IMR-90 (cell line): ENCODE data around the gene TNP1. TPM values are rescaled to one million over a fixed set of nuclear protein-coding genes. Genes with fewer than 3 reads are reported as not detected.

Experiments
- ATAC-seq: fragments of 200-7000 bp; cut with Tn5 transposase; 2 replicates; pipeline ENCODE4 v1.9.1; 2020; ENCODE audit warnings: low read depth, mild to moderate bottlenecking, moderate library complexity
- BruUV-seq: library from RNA; stranded (reverse); fragments of 400-500 nt; replicated peaks from 2 replicates; lab custom pipeline; 2021; lab: Mats Ljungman, UMichigan
- CTCF ChIA-PET: fragments of 300-600 bp; formaldehyde crosslinking; extraction: SDS; loops from one replicate; lab custom pipeline; 2021; ENCODE audit warnings: antibody characterized with exemption; lab: Yijun Ruan, JAX
- POLR2A ChIA-PET: fragments of 300-600 bp; sonication (Branson Sonifier 250); formaldehyde crosslinking; loops from one replicate; lab custom pipeline; 2022; ENCODE audit warnings: antibody characterized with exemption; ENCODE audit not compliant: unreplicated experiment; lab: Charles Lee
- DNase-seq: peaks from one replicate; pipeline ENCODE4 v3.0.0; 2013
- H2AFZ ChIP-seq: replicated peaks from 2 replicates; pipeline ENCODE3; 2013; ENCODE audit warnings: low read length, mild to moderate bottlenecking; ENCODE audit not compliant: poor library complexity
- H2AK5ac ChIP-seq: 2 replicates; pipeline ENCODE4 v1.6.1; 2013; ENCODE audit warnings: low read depth, low read length, inconsistent platforms
- H2AK9ac ChIP-seq: replicated peaks from 2 replicates; pipeline ENCODE3; 2013; ENCODE audit warnings: mild to moderate bottlenecking, low read depth, low read length, moderate library complexity; ENCODE audit not compliant: poor library complexity
- H2BK120ac ChIP-seq: 2 replicates; pipeline ENCODE4 v1.6.1; 2013; ENCODE audit warnings: low read depth, low read length, inconsistent platforms
- H2BK15ac ChIP-seq: 3 replicates; pipeline ENCODE4 v1.6.1; 2013; ENCODE audit warnings: low read depth, low read length, inconsistent platforms
- H2BK20ac ChIP-seq: 2 replicates; pipeline ENCODE4 v1.6.1; 2013; ENCODE audit warnings: low read depth, mild to moderate bottlenecking, inconsistent platforms, low read length, moderate library complexity
- H2BK5ac ChIP-seq: 2 replicates; pipeline ENCODE4 v1.6.1; 2013; ENCODE audit warnings: mild to moderate bottlenecking, low read depth, low read length, inconsistent platforms; ENCODE audit not compliant: poor library complexity, severe bottlenecking
- H3K14ac ChIP-seq: replicated peaks from 2 replicates; pipeline ENCODE4 v1.6.1; 2013; ENCODE audit warnings: low read depth, low read length, inconsistent platforms
- H3K18ac ChIP-seq: 2 replicates; pipeline ENCODE4 v1.6.1; 2013; ENCODE audit warnings: low read depth, low read length, control low read depth
- H3K23ac ChIP-seq: 2 replicates; pipeline ENCODE4 v1.6.1; 2013; ENCODE audit warnings: low read depth, low read length, inconsistent platforms
- H3K27ac ChIP-seq: 2 replicates; pipeline ENCODE4 v1.5.1; 2013; ENCODE audit warnings: mild to moderate bottlenecking, control low read depth, low read length; ENCODE audit not compliant: insufficient read depth
- H3K27me3 ChIP-seq: 2 replicates; pipeline ENCODE4 v1.6.1; 2013; ENCODE audit warnings: low read length; ENCODE audit not compliant: control insufficient read depth, insufficient read depth
- H3K36me3 ChIP-seq: 2 replicates; pipeline ENCODE4 v1.6.1; 2013; ENCODE audit warnings: low read length, mixed read lengths; ENCODE audit not compliant: control insufficient read depth, insufficient read depth
- H3K4ac ChIP-seq: 2 replicates; pipeline ENCODE4 v1.6.1; 2013; ENCODE audit warnings: low read depth, low read length, inconsistent platforms
- H3K4me1 ChIP-seq: 2 replicates; pipeline ENCODE4 v1.6.1; 2013; ENCODE audit warnings: low read length, mixed read lengths; ENCODE audit not compliant: control insufficient read depth, insufficient read depth
- H3K4me2 ChIP-seq: 2 replicates; pipeline ENCODE4 v1.6.1; 2013; ENCODE audit warnings: low read depth, mild to moderate bottlenecking, control low read depth, low read length, moderate library complexity
- H3K4me3 ChIP-seq: 2 replicates; pipeline ENCODE4 v1.5.1; 2013; ENCODE audit warnings: low read depth, mild to moderate bottlenecking, control low read depth, low read length, moderate library complexity; ENCODE audit not compliant: insufficient read depth
- H3K56ac ChIP-seq: 2 replicates; pipeline ENCODE4 v1.6.1; 2013; ENCODE audit warnings: low read length, inconsistent platforms; ENCODE audit not compliant: insufficient read depth; ENCODE audit errors: extremely low read depth
- H3K79me1 ChIP-seq, 2 experiments: 2 replicates each; pipeline ENCODE4 v1.6.1; 2013; ENCODE audit warnings: low read length in 2 of 2, inconsistent platforms in 1 of 2, low read depth in 1 of 2
- H3K9ac ChIP-seq: 2 replicates; pipeline ENCODE4 v1.6.1; 2013; ENCODE audit warnings: low read depth, low read length, control low read depth
- H3K9me1 ChIP-seq: 2 replicates; pipeline ENCODE4 v1.6.1; 2013; ENCODE audit warnings: low read length, inconsistent platforms; ENCODE audit not compliant: insufficient read depth
- H3K9me3 ChIP-seq: 2 replicates; pipeline ENCODE4 v1.6.1; 2013; ENCODE audit warnings: low read length; ENCODE audit not compliant: control insufficient read depth, insufficient read depth
- H4K20me1 ChIP-seq: 2 replicates; pipeline ENCODE4 v1.6.1; 2013; ENCODE audit warnings: low read length, inconsistent platforms; ENCODE audit not compliant: insufficient read depth
- H4K5ac ChIP-seq: 2 replicates; pipeline ENCODE4 v1.6.1; 2013; ENCODE audit warnings: mild to moderate bottlenecking, low read depth, low read length, control low read depth
- H4K8ac ChIP-seq, 2 experiments: 2 replicates each; pipeline ENCODE4 v1.6.1; 2013; ENCODE audit warnings: low read depth in 2 of 2, low read length in 2 of 2, control low read depth in 1 of 2, inconsistent platforms in 1 of 2
- H4K91ac ChIP-seq: 2 replicates; pipeline ENCODE4 v1.6.1; 2013; ENCODE audit warnings: low read depth, low read length, inconsistent platforms; ENCODE audit not compliant: insufficient read depth
- FOS ChIP-seq: fragments of 150-350 bp; IDR thresholded peaks from 2 replicates; pipeline ENCODE4 v1.6.1; 2016; ENCODE audit warnings: low read depth, low read length
- MXI1 ChIP-seq: IDR thresholded peaks from 2 replicates; pipeline ENCODE4 v1.6.1; 2012; ENCODE audit warnings: low read depth, mild to moderate bottlenecking, low read length, moderate library complexity, borderline replicate concordance
- POLR2A ChIP-seq: IDR thresholded peaks from 2 replicates; pipeline ENCODE4 v1.6.1; 2012; ENCODE audit warnings: mild to moderate bottlenecking, low read depth, low read length
- RCOR1 ChIP-seq: IDR thresholded peaks from 2 replicates; pipeline ENCODE4 v1.6.1; 2012; ENCODE audit warnings: mild to moderate bottlenecking, low read length, improper control_type of control experiment; ENCODE audit not compliant: insufficient replicate concordance
- RFX5 ChIP-seq: IDR thresholded peaks from 2 replicates; pipeline ENCODE4 v1.8.0; 2012; ENCODE audit warnings: low read depth, mild to moderate bottlenecking, low read length, moderate library complexity
- WGBS, 2 experiments: methylation state at CpG; one replicate each; pipeline versions ENCODE4 v1.1.5 to v1.1.7; 2013; ENCODE audit warnings: missing lambda C conversion rate in 2 of 2; ENCODE audit not compliant: insufficient read length in 1 of 2; ENCODE audit errors: extremely low coverage in 2 of 2; 5-methylcytosine and 5-hydroxymethylcytosine counted together
- dilution Hi-C: fragments of 300-500 bp; cut with HindIII; formaldehyde crosslinking; loops from one replicate; pipeline ENCODE4 v1.14.3; 2018; ENCODE audit warnings: low sequenced_read_pairs; ENCODE audit not compliant: unreplicated experiment
- in situ Hi-C: fragments of 300-500 bp; cut with MboI; formaldehyde crosslinking; loops from 3 replicates; pipeline ENCODE4 v1.14.3; 2019; ENCODE audit warnings: low sequenced_read_pairs, inconsistent platforms, mixed read lengths
- intact Hi-C: fragments of 100-400 bp; cut with micrococcal nuclease; formaldehyde crosslinking; loops from 2 replicates; pipeline ENCODE4 v1.10.0; 2022
- polyA plus RNA-seq, 3 experiments: library from polyadenylated mRNA; depleted of rRNA; stranded (reverse); fragments of >200 nt; gene quantifications; 2 replicates each; pipeline ENCODE4 v1.2.3, GENCODE V29; 2012; ENCODE audit warnings: low replicate concordance in 1 of 3
- total RNA-seq: library from RNA; depleted of rRNA; stranded (reverse); fragments of >200 nt; gene quantifications from 2 replicates; pipeline ENCODE4 v1.2.3, GENCODE V29; 2012
- TF ChIP-seq, protein P1 (sequence below): conservative IDR thresholded peaks from 2 replicates; pipeline ENCODE4 v1.5.1; 2012; ENCODE audit warnings: mild to moderate bottlenecking, low read depth, low read length, improper control_type of control experiment

The TNP1 gene
- total and polyA plus RNA-seq, 2 of the 4 experiments (the other 2 are of a cell fraction), result not detected

- intact Hi-C loops (no loop called here), dilution Hi-C loops (no loop called here), in situ Hi-C loops (no loop called here)
- TF ChIP-seq, protein P1, sequence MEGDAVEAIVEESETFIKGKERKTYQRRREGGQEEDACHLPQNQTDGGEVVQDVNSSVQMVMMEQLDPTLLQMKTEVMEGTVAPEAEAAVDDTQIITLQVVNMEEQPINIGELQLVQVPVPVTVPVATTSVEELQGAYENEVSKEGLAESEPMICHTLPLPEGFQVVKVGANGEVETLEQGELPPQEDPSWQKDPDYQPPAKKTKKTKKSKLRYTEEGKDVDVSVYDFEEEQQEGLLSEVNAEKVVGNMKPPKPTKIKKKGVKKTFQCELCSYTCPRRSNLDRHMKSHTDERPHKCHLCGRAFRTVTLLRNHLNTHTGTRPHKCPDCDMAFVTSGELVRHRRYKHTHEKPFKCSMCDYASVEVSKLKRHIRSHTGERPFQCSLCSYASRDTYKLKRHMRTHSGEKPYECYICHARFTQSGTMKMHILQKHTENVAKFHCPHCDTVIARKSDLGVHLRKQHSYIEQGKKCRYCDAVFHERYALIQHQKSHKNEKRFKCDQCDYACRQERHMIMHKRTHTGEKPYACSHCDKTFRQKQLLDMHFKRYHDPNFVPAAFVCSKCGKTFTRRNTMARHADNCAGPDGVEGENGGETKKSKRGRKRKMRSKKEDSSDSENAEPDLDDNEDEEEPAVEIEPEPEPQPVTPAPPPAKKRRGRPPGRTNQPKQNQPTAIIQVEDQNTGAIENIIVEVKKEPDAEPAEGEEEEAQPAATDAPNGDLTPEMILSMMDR, result no peak
- TF ChIP-seq FOS, result no peak
- TF ChIP-seq MXI1, result no peak
- no peak for TF ChIP-seq POLR2A
- no peak for TF ChIP-seq RCOR1
- no peak for TF ChIP-seq RFX5
- Histone ChIP-seq H3K4me2 (no peak overlapping the region), H2BK15ac (no peak overlapping the region), H3K79me1 (no peaks in the 10 kb centered on the region), H3K9me3 (peaks cover 3% of the 10 kb centered on the region), H2BK120ac (no peak overlapping the region), H2AFZ (no peak overlapping the region), H4K91ac (no peak overlapping the region), H4K20me1 (no peaks in the 10 kb centered on the region), H3K9me1 (no peaks in the 10 kb centered on the region), H3K27me3 (no peaks in the 10 kb centered on the region), H2AK5ac (no peak overlapping the region), H2BK5ac (no peak overlapping the region), H3K4me1 (no peaks in the 10 kb centered on the region), H4K8ac (no peak overlapping the region), H3K18ac (no peak overlapping the region; the same call in 1 of the 2 replicates), H3K4ac (no peak overlapping the region), H4K5ac (no peak overlapping the region), H3K23ac (no peak overlapping the region), H3K27ac (no peak overlapping the region), H2AK9ac (no peak overlapping the region), H3K14ac (no peak overlapping the region), H3K4me3 (no peak overlapping the region), H3K36me3 (no peaks in the 10 kb centered on the region), H3K56ac (no peak overlapping the region), H3K9ac (no peak overlapping the region), H2BK20ac (no peak overlapping the region)
- ChIA-PET CTCF (no interaction called here), POLR2A (no interaction called here)
- DNase-seq (no peak), ATAC-seq (no peak)
- WGBS, 2 experiments, result no CpG with 5 or more reads among the region's 2 CpGs
- BruUV-seq, result no TSS peak
These were observed 14.4 kb downstream of the TNP1 start for GRCh38 chr2:216845426-216845825.
